Globus pallidus (tissue), 1 donor: ENCODE data around the gene PLPP2.

ENCODE experiments used
- DNase-seq: peaks from one replicate; pipeline ENCODE4 v3.0.0-alpha.2; 2015; ENCODE audit warnings: low spot score

Gene PLPP2

DNA sequence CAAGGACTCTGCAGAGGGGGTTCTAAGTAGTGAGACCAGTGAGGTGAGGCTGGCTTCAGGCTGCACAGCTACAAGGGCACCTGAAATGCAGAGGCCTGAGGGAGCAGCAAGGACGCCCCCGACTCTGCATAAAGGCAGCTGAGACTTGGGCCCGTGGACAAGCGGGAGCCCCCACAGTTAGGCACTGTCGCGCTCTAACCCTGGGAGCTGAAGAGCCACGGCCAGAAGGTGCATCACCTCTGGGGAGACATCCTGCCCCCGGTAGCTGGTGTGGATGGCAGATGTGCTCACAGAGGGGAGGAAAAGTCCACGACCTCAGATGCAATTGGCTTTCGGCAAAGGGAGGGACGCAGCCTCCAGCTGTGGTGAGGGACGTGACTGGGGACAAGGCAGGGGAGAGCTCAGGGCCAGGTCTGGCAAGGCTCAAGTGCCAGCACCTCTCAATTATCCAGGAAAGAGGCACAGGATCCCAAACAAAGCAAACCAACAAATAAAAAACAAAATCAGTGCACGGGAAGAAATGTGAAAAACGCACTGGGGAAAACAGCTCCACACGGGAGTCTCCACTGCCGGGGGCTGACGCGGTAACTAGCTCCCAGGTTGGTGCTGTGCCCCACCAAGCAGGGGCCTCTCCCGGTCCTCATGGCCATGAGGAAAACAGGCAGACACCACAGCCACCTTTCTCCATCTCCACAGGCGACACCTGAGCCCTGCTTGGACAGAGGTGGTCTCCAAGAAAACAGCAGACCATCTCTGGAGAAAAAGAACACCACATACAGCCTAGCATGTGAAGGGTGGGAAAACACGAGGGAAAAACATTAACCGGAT is 23.0 kb upstream of the PLPP2 start:
- DNase-seq, result no peak

DNA sequence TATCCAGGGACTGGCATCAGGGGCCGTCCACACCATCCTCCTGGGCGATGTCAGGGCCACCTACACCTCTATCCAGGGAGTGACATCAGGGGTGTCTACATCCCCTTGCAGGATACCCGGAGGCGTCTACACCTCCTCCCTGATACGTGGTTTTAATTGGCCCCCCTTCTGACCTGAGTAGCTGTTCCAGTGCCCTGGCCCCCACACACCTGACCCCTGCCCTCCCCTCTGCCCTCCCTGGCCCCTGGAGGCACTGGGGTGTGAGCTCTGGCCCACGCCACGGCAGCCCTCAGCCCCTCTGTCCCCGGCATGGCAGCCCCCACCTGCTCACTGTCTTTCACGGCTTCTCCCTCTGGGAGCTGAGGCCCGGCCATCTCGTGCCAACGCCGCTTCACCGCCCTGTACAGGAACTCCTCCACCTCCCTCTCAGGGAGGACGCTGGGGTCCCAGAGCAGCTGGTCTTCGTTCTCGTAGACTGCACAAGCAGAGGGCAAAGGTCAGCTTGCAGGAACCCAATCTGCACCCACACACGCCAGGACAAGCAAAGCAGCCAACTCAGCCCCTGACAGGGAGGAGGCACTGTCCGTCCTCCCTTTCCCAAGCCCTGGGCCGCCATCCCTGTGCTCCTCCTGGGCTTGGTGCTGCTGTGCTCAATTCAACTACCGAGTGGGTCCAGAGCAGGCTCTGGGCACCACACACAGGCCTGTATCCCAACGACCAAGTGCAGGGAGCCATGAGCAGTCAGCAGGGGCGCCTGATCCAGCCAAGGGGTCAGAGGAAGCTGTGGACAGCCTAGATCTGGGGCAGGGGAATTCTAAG is 22.2 kb upstream of the PLPP2 start:
- no peak for DNase-seq

DNA sequence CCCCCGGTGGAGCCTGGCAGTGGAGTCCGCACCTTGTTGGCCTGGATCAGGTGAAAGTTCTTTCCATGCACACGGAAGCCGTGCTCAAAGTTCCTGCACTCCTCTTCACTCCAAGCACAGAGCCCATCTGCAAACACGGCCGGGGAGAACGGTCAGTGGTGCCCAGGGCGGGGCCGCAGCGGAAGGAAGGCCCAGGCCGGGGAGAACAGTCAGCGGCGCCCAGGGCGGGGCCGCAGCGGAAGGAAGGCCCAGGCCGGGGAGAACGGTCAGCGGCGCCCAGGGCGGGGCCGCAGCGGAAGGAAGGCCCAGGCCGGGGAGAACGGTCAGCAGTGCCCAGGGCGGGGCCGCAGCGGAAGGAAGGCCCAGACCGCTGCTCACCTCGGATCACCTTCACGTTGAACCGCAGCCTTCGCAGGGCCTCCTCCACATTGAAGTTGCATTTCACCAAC is 20.6 kb upstream of the PLPP2 start:
- no peak for DNase-seq

DNA sequence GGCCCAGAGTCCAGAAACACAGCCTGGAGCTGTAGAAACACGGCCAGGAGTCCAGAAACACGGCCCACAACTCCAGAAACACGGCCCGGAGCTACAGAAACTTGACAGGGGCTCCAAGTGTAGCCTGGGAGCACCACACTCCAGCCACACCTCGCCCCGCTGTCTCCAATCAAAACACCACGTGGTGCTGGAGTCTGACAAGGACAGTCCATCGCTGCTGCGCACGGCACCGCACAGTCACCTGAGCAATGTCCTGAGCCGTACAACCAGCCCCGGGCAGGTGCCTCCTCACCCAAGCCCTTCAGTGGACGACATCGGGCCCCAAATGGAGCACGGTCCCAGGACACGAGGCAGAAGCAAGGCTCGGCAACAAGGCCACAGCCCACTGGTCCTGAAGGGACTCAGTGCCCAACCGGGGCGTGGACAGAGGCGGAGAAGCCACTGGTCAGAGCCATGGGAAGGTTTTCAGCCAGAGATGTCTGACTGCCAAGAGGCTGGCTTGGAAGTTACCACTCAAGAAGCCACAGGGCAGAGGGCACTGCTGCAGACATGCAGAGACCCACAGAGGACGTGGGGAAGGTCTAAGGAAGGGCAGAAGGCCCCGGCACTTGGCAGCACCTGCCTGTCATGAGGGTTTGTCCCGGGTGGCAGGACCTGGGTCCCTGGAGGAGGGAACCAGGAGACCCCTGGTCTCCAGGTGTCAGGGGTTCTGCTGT is 19.7 kb upstream of the PLPP2 start:
- DNase-seq, result no peak

DNA sequence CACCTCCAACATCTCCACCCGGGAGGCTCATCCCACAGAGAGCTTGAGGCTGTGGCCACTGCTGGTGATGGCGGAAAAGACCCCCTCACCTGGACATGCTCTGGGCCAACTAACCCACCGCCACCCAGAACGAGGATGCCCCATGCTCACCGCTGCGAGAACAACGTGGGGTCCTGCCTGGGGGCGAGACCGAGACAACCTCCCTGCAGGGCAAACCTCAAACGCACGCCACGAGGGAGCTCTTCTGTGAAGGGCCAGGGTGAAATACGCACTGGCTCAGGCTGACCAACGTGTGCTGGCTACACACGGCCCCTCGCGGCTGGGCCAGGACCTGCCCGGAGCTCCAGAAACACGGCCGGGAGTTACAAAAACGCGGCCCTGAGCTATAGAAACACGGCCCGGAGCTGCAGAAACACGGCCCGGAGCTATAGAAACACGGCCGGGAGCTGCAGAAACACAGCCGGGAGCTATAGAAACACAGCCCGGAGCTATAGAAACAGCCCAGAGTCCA is 19.0 kb upstream of the PLPP2 start:
- DNase-seq, result no peak

DNA sequence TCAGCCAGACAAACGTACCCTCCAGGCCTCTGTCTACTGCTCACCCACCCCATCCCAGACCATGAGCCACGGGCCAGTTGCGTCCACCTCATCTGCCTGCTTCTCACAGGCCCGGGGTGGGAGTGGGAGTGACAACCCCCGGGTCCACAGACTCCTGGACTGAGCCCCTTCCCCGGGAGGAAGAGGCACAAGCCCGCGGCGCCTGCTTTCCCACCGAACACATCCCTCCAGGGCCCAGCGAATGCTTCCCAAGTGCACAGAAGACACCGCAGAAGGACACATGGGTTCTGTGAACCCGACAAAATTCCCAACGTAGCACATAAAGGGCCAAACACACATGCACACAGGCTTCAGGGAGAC is 18.0 kb upstream of the PLPP2 start:
- DNase-seq, result no peak

DNA sequence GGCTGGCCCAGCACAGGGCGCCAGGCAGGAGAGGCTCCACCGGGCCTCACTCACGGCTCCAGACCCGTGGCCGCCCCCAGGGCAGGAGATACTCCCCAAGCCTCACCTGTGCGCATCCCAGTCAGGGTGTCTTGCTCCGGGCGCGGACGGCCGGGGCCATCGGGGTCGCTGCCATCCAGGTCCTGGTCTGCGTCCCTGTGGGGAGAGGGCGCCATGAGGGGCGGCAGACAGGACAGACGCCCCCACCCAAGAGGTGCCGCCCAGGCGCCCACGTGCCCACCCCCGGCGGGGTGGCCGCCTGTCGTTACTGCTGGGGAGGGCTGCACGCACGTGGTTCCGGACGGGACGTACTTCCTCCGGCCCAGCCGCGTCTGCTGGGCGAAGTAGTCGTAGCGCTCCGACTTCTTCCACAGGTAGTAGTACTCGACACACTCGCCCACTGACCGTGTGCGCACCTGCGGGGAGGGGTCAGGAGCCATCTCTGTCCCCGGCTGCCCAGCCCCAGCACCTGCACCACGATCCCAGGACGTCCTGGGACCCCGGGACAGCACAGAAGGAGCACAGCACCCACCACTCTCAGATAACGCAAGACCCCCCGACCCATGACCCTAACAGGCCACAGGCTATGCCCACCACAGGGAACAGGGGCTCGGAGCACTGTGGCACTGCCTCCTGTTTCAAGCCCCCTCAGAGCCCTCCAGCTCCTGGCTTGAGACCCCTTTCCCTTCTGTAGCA is 17.4 kb upstream of the PLPP2 start:
- no peak for DNase-seq

DNA sequence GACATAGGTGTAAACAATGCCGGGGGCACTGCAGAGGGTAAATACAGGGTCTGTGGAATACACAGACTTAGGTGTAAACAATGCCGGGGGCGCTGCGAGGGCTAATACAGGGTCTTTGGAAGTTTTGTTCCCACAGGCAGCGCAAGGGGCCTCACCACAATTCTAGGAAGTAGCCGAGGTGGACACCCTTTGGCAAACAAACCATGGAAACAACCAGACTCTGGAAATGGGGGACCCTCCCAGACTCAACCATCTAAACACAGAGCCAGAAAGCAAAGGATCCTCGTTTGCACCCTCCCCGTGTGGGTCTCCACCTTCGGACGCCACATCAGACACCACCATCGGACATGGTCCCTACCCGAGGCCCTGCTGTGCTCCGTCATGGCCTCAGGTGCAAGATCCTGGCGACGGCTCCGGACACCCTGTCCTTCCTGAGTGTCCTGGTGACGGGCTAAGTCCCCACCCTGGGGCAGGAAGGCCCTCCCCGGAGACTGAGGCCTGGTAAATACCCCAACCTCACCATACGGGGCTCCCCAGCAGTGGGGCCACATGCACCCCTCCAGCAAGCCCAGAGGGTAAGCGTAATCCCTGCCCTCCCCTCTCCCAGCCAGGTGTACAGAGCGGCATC is 16.7 kb upstream of the PLPP2 start:
- DNase-seq, result no peak

DNA sequence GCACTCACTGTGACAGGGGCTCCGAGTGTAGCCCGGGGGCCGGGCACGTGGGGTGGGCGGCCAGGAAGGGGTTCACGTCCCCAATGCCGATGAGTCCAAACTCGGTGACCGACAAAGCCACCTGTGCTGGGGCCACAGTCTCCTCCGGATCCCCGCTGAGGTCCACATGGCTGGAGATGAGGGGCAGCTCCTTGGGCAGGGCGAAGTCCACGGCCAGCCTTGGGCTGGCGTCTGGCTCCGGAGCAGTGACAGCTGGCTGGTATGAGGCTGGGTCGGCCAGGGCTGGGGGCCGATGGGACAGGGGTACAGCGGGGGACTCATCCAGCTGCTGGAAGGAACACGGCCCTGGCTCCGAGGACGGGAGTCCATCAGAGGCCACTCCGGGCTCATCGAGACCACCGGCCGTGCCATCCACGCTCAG is 15.9 kb upstream of the PLPP2 start:
- no peak for DNase-seq

DNA sequence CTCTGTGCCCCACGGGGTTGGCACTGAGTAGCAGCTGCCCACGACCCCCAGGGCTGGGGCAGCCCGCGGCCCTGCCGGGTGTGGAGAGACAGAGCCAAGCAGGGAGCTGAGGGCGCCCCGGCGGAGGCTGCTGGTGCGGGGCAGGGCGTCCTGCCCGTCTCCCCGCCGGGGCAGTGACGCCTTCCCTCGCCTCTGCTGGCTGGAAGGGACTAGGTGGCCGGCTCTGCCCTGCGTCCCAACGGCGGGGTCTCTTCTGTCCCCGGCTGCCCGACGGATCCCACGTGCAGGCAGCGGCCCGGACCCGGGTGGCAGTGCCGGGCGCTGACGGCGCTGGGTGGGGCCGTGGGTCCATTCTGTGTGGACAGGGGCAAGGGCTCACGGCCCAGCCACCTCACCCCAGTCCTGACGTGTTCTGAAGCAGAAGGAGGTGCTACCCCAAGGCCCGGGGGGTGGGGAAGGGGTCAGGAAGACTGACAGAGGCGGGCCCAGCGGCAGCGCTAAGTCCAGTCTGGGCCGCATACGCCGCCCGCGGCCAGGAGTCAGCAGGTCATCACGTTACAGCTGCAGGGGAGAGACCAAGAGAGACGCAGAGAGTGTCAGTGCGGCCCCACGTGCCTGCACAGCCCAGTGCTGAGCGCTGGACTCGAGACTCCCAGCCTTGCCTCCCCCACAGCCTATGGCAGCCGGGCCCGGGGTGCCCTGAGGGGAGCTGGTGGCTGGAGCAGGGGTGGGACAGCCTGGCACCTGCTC is 15.1 kb upstream of the PLPP2 start:
- no peak for DNase-seq

DNA sequence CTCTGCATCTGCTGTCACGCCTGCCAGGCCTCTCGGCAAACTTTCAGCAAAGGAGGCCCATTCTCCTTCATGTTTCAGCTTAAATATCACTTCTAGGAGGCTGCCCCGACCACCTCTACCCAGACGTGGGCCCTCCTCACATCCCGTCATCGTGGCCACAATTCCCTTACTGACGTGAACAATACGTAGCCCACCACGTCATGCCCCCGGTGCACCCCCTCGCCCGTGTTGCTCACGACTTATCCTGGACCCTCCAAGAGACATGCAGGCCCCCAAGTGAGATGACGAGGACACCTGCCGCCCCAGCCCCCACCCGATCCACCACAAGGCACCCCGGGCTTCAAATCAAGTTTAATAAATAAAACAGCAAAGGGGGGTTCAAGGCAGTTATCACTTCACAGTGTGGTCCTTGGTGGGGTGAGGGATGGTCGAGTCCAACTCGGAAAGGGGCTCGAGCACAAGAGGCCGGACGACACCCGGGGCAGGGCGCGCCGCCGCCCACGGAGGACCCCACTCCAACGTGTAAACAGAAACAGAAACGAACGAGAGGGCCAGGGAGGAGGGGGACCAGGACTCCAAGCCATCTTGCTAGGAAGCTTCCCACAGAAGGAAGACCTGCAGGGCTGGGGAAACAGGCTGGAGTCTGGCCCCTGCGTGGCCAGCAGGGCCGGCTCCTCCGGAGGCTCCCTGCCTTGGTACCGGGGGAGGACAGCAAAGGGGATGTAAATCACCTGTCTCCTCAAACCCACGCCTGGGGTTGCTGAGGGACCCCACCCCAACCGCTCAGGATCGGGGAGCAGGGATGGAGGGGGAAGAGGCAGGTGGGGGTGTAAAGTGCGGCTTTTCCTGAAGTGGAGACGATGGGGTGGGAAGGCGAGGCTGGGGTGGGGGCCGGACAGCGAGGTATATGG is 14.3 kb upstream of the PLPP2 start:
- DNase-seq, result no peak

DNA sequence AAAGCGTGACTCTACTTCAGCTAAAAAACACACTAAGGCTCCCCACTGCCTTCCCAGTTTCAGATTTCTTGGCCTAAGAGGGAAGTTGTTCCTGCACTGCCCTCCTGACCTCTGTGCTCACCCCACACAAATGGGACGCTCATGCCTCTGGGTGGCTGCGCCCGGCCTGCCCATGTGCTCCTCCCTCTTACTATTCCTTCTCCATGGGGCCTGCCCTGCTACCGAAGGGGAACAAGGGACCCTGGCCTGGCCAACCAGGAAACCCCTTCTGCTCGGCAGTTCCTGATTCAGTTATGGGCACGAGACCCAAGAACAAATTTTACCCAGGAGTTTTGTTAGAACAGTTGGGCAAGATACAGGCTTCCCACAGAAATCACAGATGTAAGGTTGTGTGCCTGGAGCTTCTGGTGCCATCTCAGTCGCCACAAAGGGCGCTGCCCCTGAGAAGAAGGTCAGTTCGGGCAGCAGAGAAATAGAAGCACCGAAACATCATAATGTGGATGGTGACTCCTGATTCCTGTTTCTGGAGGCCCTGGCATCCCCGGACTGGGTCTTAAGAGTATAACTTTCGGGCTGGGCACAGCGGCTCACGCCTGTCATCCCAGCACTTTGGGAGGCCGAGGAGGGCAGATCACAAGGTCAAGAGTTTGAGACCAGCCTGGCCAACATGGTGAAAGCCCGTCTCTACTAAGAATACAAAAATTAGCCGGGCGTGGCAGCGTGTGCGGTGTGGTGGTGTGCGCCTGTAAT is 5.4 kb upstream of the PLPP2 start:
- DNase-seq, result no peak

DNA sequence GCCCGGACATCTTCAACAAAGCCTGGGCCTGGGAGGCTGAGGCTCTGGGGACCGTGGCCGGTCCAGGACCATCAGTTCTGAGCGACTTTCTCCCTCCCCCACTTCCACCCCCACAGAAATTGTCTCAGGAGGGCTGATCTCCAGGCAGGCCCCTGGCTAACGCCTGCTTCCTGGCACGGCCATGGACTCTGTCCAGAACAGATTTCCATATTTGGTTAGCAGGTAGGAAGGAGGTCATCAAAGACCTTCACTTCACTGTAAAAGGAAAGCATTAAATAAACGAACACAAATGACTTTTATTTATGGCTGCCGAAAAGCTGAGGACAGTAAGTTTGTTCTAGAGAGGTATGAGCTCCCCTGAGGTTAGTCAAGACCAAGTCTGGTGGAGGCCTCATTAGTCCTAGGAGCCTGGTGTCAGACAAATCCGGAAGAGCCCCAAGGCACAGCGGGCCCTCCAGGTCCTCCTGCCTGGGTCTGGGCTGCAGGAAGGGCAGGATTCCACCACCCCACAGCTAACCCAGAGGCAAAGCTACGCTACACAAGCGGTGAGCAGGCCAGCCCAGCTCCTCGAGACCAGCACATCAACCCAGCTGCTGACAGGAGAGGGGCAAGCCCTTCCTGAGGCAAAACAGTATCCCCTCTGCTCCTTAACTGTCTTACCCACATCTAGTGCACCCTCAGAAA is 4.6 kb upstream of the PLPP2 start:
- DNase-seq, result no peak

DNA sequence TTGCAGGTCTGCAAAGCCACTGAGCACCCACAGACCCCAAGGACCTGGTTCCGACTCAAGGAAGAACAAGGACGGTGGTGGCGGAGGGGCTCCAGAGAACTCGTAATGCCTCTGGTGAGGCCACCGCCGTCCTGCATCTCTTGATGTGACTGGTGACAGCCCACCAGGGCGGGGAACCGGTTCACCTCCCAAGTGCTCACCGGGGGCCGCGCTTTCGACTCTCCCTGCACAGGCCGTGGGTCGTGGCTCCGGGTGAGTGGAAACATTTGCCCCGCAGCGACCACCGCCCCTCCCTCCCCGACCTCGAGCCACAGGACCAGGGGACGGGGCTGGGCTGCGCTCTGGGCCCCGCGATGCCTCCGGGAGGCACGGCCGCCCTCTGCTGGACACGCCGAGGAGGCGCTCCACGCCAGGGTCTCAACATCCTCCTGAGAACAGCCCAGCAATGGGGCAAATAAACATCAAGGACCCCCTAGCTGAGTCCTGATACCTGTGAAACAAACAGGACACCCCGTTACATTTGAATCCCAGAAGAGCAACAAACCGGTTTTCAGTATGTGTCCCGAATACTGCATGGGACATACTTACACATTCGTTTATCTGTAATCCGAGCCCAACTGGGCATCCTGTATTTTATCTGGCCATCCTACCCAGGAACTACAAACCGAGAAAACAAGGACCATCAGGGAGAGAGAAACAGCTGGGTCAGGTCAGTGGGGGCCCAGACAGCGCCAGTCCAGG is 3.9 kb upstream of the PLPP2 start:
- no peak for DNase-seq

DNA sequence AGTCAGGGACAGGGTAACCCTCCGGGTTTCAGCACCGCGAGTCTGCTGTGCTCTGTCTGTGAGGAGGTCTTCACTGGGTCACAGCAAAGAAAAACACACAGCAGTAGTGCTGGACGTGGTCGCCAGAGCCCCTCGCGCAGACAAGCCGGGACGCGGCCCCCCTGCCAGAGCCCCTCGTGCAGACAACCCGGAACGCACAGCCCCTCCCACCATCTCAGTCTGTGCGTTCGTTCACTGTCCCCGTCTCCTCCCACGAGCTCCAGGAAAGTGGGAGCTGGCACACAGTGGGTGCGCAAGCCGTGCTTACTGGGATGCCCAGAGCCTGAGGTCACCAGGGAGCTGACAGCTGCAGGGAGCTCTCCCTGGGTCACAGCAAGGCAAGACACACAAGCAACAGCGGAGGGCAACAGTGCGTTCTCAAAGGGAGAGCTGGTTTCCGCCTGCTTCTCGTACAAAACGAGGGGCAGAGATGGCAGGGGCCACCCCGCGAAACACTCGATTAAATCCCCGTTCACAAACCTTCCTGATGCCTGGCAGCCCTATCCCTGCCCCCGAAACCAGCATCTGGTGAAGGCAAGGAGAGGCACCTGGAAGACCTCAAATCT is 3.2 kb upstream of the PLPP2 start:
- no peak for DNase-seq

DNA sequence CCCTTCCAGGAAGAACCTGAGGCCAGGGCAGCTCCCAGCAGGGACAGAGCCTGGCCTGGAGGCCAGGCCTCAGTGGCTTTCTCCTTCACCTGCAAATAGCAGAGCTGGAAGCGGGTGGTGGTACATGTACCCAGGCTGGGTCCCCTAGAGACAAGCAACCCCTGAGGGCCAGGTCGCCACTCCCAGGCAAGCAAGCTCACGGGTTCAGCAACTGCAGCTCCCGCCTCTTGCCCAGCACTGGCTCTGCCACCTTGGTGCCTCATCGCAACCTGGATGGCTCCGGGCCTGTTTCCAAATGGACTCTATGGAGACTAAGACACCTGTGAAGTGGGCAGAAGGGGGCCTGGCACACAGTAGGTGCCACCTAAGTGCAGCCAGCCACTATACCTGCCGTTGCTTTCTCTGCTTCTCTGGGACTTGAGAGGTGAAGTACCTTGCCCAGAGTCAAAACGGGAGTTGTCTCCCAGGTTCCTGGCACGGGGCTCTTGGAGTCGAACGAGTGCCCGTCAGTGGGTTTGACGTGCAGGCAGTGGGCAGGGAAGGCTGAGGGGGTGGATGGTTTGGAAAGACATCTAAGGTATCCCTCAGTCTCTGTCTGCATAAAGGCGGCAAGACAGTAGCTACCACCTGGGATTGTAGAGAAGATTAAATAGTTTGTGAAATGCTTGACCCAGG is 2.4 kb upstream of the PLPP2 start:
- no peak for DNase-seq
